LoVo (cell line): ENCODE data around the gene AKAP11.
"Not testable (repeated sequence)": the region's sequence is repeated elsewhere in the genome, so short reads cannot be mapped to it uniquely, and the experiment has no call there.

Experiments
- DNase-seq: peaks from one replicate; pipeline ENCODE4 v3.0.0-alpha.2; 2016; ENCODE audit warnings: low spot score

AKAP11 gene, protein sequence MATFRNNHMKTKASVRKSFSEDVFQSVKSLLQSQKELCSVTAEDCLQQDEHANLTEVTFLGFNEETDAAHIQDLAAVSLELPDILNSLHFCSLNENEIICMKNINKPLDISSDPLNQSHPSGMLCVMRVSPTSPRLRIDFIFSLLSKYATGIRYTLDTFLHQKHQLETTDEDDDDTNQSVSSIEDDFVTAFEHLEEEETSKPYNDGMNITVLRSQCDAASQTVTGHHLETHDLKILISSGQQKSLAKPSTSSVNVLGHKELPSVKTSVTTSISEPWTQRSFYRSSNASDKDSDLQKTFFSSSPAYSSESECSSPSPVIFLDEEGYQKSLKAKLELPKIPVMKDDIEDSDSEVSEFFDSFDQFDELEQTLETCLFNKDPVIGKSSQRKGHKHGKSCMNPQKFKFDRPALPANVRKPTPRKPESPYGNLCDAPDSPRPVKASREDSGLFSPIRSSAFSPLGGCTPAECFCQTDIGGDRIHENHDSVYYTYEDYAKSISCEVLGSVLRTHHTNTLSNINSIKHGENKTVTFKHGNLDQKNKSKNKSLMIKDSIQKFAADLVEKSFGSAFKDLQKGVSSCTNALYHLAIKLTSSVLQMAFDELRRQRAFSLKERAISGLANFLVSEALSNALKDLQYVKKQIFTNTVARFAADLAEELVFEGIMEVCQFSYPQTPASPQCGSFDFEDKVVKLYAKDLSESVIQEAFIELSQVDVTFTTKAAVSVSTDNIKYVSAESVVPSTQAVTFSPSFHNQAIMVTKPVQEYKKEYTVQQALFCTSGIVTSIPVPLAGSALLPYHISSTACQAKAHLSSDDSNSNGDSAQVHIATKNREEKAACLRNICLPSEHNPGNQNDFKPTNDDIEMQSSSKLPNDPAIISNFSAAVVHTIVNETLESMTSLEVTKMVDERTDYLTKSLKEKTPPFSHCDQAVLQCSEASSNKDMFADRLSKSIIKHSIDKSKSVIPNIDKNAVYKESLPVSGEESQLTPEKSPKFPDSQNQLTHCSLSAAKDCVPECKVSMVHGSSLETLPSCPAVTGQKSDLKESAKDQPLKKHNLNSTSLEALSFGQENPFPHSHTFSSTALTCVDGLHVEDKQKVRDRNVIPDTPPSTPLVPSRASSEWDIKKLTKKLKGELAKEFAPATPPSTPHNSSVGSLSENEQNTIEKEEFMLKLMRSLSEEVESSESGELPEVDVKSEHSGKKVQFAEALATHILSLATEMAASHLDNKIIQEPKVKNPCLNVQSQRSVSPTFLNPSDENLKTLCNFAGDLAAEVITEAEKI (N-terminal part only)

DNA sequence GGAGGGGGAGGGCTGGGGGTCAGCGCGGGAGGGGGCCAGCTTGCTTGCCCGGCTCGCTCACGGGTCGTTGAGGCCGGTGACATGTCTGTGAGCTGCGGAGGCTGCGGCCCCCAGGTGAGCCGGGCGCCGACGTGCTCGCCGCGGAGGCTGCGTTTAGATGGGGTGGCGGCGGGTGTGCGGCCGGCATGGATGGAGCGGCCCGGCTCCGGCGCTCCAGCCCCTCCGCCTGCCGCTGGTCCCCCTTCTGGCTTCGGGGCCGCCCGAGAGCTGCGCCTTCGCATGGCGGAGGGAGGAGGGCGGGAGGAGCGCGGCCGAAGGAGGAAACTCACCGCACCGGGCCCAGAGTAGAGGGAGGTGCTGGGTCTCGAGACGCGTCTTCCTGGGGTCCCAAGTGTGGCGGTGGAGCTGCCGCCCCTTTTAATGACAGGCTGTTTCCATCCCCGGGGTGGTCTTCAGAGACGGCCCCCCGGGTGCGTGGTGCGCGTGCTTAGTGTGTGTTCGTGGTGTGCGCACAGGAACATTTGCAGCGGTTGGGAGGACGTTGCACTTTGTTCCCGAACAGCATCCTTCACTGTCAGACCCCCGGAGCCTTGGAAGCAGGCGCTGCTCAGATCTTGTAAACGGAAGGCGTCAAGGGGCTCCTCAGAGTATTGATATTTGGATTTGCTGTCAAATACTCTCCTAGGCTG lies at the start of gene AKAP11:
Gene AKAP11 (plus strand): TSS at position 38 of the 689 bp plus-strand sequence. CDS start 14,197 bp downstream, outside the sequence.
- peak; percentile 24 for DNase-seq

DNA sequence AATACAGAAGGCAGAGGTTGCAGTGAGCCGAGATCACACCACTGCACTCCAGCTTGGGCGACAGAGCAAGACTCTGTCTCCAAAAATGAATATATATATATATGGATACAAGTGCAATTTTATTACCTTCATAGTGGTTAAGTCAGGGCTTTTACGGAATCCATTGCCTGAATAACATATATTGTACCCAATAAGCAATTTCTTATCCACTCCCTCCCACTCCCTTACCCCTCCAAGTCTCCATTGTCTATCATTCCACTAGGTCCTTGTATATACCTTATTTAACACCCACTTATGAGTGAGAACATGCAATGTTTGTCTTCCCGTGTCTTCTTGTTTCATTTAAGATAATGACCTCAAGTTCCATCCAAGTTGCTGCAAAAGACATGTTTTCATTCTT lies 48.3 kb upstream of the AKAP11 start:
- no peak for DNase-seq

DNA sequence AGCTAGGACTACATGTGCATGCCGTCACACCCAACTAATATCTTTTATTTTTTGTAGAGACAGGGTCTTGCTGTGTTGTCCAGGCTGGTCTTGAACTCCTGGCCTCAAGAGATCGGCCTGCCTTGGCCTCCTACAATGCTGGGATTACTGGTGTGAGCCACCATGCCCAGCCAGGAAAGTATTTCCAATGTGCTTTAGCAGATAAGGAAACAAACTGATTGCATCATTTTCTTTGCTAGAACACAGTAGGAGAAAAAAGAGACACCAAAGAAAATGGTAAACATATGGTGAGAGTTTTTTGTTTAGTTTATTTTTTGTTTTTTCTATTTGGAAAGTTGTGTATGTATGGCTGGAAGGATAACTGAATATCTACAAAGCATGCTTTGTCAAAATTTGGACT lies 46.9 kb upstream of the AKAP11 start:
- DNase-seq = no peak

DNA sequence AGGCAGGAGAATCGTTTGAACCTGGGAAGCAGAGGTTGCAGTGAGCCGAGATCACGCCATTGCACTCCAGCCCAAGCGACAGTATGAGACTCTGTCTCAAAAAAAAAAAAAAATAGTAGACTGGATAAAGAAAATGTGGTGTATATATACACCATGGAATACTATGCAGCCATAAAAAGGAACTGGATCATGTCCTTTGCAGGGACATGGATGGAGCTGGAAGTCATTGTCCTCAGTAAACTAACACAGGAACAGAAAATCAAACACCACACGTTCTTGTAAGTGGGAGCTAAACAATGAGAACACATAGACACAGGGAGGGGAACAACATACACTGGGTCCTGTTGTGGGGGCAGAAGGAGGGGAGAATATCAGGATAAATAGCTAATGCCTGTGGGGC lies 45.2 kb upstream of the AKAP11 start:
- not testable (repeated sequence) for DNase-seq

DNA sequence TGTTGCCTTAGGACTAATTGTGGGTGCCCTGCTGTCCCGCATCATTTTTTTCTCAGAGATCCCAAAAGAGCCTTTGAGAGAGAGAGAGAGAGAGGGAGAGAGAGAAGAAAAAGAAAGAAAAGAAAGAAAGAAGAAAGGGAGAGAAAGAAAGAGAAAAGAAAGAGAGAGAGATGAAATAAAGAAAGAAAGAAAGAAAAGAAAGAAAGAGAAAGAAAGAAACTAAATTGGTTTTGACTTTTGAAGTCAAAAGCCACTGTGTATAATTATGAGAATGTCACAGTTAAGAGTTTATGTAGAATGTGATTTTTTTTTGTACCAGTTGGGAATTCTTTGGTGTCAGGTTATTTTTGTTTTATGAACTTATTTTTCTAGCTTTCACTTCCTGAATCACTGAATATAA lies 43.4 kb upstream of the AKAP11 start:
- no peak for DNase-seq

DNA sequence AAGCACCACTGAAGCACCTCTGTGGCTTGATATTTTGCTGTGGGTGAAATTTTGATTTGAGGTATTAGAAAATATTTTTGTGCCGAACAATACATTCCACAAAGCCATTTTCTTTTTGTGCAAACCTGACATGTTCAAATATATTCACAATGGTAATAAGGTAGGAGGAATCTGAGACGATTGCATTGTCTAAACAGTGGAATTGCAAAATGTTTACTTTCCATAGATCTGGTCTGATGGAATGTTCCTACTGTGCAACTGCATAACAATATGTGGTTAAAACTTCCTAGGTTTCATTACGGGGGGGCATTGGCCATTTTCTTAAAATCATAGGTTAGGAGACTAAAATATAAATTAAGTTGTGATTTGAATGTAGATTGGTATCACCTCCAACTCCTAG lies 42.7 kb upstream of the AKAP11 start:
- no peak for DNase-seq

DNA sequence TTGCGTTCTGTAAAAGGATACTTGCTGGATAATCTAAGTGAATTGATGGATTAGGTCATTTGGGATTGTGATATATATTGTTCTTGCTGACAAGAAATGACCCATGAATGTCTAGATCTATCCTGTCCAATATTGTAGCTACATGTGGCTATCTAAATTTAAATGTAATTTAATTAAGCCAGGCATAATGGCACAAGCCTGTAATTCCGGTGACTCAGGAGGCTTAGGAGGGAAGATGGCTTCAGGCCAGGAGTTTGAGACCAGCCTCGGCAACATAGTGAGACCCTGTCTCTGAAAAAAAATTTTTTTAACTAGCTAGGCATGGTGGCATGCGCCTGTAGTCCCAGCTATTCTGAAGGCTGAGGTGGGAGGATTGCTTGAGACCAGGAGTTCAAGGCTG lies 39.3 kb upstream of the AKAP11 start:
- DNase-seq = no peak

DNA sequence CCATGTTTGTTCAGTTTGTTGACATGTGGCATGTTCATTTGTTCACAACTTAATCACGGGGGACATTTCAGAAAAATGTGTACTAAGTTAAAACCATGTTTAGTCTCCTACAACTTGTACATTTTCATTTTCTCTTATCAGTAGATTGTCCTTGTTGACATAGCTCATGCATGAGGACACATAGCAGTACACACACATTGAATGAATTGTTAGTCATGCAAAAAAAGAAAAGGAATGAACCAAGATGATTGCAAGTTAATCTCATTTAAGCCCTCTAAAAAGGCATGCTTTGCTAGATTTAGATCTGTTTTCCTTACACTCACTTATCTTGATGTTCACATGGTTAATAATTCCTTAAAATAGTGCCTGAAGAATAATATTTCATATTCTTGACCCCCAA lies 38.2 kb upstream of the AKAP11 start:
- DNase-seq = no peak

DNA sequence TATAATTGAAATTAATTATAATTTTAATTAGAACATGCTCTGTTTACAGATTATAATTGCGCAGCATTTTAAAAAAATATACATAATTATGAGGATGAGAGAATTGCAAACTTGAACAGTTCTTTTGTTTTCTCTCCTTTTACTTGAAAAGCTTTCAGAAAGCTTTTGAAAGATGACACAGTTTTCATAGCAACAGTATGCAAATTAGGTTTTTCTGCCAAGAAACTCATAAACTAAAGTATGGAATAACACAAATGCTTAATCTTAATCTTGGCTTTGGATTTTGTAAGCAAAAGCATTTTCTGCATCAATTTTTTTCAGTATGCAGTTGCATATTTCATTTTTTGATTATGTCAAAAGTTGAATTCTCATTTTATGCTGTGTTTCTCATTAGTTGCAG lies 32.8 kb upstream of the AKAP11 start:
- DNase-seq = no peak

DNA sequence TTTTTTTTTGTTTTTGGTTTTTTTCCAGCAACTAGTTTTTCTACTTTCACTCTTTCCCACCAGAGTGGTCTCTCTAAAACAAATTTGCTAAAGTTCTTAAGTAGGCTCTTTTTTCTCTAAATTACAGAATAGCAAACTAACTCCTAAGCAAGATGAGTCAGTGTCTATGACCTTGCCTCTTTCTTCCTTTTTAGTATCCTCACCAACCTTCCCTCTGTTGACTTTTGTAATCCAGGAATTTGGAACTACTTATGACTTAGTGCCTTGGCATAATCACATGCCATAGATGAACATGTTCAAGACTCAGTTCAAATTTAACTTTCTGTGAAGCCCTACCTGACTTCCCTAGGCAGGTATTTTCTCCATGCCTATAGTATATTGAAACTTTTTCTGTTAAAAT lies 32.3 kb upstream of the AKAP11 start:
- no peak for DNase-seq

DNA sequence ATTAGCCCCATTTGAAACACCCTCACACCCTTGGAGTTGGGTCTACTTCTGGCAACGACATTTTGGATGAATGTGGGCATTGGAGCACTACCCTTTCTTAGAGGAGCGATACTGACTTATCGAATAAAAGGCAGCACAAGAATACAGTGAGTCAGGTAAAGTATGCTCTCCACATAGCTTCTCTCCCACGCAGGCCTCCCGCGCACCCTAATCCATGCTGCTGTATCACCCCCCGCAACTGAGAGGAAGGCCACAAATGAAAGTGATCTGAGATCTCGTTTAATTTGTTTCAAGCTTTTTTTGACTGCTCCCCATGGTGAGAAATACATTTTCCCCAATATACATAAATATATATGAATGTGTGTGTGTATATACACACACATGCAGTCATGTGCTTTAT lies 25.4 kb upstream of the AKAP11 start:
- DNase-seq = no peak

DNA sequence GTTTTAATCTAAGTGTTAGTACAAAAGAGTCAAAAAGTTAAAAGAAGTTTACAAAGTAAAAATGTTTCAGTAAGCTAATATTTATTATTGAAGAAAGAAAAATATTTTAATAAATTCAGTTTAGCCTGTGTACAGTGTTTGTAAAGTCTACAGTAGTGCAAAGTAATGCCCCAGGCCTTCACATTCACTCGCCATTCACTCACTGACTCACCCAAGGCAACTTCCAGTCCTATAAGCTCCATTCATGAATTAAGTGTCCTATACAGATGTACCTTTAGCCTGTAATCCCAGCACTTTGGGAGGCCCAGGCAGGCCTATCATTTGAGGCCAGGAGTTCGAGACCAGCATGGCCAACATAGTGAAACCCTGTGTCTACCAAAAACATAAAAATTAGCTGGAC lies 24.1 kb upstream of the AKAP11 start:
- no peak for DNase-seq

DNA sequence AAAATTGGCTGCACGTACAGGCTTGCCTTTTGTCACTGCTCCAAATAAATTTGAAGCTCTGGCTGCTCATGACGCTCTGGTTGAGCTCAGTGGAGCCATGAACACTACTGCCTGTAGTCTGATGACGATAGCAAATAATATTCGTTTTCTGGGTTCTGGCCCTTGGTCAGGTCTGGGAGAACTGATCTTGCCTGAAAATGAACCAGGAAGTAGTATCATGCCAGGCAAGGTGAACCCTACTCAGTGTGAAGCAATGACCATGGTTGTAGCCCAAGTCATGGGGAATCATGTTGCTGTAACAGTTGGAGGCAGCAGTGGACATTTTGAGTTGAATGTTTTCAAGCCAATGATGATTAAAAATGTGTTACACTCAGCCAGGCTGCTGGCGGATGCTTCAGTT lies 16.1 kb upstream of the AKAP11 start:
- DNase-seq = no peak

DNA sequence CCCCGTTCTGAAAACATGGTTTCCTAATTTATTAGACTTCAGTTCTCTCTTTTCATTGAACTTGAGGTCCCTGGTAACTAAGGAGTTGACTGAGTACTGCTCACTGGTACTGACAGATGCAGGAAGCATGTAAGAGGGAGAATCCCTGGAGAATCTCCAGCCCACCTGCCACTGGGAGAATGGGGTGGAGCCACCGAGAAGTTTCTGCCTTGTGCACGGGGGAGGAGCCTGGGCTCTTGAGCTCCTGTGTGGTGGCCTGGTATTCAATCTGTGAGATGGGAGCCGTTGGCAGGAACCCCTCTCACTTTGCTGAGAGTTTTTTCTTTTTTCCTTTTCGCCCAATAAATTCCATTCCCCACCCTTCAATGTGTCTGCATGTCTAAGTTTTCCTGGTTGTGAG lies 13.2 kb upstream of the AKAP11 start:
- no peak for DNase-seq

DNA sequence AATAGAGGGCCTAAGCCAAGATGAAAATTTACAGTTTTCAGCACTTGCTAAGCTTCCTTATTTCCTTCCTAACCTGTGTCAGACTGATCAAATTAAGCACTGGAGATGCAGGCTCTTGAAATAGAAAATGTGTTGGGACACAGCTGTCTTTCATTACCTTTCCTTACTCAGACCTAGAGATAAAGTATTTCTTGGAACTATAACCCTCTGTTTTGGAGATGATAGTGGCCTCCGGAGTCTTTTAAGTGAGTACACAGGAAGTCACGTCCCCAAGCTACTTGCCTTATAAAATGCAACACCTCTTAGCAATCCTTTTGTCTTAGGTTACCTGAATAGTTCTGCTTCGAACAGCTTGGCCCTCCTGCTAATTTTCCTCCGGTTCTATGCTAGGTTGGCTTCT lies 12.4 kb upstream of the AKAP11 start:
- DNase-seq = no peak

DNA sequence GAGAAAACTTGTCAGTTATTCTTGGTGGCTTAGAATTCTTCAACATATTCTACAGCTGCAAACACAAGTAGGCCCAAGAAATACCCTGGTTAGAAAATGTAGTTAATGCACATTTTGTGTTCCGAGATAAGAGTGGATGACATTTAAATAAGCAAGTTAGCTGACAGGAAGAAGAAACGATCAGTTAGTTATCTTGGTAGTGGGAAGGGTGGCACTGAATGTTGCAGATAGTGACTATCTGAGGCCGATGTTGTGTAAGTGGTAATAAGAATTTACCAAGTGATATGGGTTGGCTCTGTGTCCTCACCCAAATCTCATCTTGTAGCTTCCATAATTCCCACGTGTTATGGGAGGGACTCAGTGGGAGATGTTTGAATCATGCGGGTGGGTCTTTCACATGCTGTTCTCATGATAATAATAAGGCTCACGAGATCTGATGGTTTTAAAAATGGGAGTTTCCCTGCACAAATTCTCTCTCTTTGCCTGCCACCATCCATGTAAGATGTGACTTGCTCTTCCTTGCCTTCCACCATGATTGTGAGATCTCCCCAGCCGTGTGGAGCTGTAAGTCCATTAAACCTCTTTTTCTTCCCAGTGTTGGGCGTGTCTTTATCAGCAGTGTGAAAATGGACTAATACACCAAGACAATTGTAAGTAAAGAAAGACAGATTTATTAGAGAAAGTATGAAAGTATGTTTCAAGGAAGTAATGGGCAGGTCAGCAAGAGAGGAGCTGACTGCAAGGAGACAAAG lies 10.9 kb upstream of the AKAP11 start:
- no peak for DNase-seq

DNA sequence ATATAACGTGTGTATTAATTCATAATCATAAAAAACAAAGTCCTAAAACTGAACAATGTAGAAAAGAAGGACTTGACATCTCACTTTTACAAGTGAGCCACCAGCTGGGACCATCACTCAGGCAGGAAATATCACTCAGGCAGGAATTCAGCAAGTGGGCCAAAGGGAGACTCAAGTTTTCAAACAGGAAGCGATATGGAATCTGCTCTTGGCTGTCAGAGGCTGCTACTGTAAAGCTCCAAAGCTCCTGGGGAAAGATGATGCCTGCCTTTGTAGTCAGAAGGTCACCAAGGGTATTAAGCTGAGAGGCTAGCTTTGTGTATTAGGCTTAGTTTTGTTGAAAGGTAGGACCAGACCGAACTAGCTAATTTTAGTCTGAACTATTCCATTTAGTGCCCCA lies 5.5 kb upstream of the AKAP11 start:
- no peak for DNase-seq

DNA sequence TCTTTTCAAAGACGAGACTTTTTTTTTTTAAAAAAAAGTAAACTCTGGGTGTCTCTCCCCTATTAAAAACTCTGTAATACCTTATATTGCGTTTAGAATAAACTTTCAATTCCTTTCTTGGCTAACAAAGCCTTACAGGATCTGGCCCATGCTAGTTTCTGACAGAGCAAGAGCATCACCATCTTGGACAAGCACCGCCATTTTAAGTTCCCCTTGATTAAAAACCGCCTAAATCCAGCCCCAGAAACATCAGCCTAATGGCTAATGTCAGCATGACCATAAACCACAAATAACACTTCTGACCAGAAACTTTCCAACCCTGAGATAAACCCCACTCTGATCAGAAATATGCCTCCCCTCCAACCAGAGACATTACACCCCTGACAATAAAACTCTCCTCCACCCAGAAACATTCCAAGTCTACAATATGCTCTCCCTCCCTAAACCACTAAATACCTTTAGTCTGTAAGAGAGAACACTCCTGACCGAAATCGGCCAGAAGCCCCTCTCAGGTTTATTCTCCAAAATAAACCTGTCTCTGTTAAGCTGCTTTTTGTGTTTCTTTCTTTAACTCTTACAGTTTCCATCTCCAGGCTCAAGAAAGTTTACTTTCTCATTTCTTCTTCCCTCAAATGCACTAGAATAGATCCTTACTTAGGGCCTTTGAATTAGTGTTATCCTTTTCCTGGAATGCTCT lies 1.6 kb upstream of the AKAP11 start:
- DNase-seq = no peak

DNA sequence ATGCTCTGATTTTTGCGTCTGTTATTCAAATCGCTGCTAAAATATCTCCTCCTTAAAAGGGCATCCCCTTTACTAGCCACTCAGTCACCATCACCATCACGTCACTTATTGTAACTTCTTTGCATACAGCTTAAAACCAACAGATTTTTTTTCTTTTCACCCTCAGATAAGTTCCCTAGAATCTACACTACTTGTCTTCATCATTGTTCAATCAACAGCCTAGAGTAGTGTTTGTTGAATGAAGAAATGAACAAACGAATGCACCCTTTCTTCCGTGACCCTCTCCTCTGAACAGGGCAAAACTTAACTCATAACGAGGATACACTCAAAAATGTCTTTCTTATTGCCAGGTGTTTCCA lies 1.1 kb upstream of the AKAP11 start:
- no peak for DNase-seq

DNA sequence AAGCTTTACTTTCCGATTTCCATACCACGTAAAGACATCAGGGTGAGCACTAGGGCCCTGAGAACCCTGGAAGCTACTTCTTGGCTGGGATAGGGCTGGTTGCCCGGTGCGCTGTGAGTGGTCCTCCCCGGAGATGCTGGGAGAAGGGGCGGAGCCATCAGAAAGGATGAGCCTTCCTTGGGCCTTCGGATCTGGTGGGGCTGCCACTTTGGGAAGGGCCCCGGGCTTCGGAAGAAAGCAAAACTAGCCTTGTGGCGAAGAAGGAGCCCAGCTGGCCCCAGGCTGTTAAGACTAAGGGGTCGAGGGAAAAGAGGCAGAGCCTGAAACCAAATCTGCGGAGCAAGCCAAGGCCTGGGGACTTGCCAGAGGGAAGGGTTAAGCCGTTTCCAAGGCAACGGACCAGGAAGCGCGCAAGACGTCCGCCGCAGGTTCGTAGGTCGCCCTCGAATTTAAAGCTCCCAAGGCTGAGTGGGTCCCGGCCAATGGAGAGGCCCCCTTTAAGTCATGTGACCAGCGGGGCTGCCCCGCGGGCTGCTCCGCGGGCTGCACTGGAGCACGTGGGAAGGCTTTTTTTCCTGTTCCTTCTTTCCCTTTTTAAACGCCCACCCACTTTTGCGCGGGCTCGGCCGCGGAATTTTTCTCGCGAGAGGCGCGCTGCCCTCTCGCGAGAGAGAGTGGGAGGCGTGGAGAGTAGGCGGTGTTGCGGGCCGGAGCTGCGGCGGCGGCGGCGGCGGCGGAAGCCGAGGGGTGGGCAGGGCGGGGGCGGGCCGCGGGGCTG lies 426 bp upstream of the AKAP11 start:
- DNase-seq = peak; percentile 95
